ENCODE measurements around the gene MAPKAPK5.

MAPKAPK5 gene

GRCh38 chr12:111886662-111887545, 44.9 kb downstream of the MAPKAPK5 start:
- H3K4me3 ChIP-seq (ENCODE audit: low read length) = no peak overlapping the region
- no peak for TF ChIP-seq ZNF274 (IDR thresholded peaks at IDR 0.05; ENCODE audit: low read depth, low read length)

- no peak for TF ChIP-seq ZNF274 (IDR thresholded peaks at IDR 0.05; ENCODE audit: low read depth, low read length)
- no peak overlapping the region for H3K4me3 ChIP-seq (ENCODE audit: low read length)
Measured at GRCh38 chr12:111887926-111888745, 46.1 kb downstream of the MAPKAPK5 start.

GRCh38 chr12:111893287-111893686, 51.3 kb downstream of the MAPKAPK5 start:
- H3K4me3 ChIP-seq (ENCODE audit: low read length) = no peak overlapping the region
- no peak for TF ChIP-seq ZNF274 (IDR thresholded peaks at IDR 0.05; ENCODE audit: low read depth, low read length)

GRCh38 chr12:111894556-111894955, 52.5 kb downstream of the MAPKAPK5 start:
- H3K4me3 ChIP-seq (ENCODE audit: low read length) = no peak overlapping the region
- TF ChIP-seq ZNF274 (IDR thresholded peaks at IDR 0.05; ENCODE audit: low read depth, low read length) = no peak

- TF ChIP-seq ZNF274 (IDR thresholded peaks at IDR 0.05; ENCODE audit: low read depth, low read length) = no peak
- no peak overlapping the region for H3K4me3 ChIP-seq (ENCODE audit: low read length)
Measured at GRCh38 chr12:111901182-111901581, 59.2 kb downstream of the MAPKAPK5 start.

- TF ChIP-seq ZNF274 (IDR thresholded peaks at IDR 0.05; ENCODE audit: low read depth, low read length) = no peak
- H3K4me3 ChIP-seq (ENCODE audit: low read length) = no peak overlapping the region
Measured at GRCh38 chr12:111904446-111904975, 62.5 kb downstream of the MAPKAPK5 start.

GRCh38 chr12:111905502-111905901, 63.5 kb downstream of the MAPKAPK5 start:
- no peak overlapping the region for H3K4me3 ChIP-seq (ENCODE audit: low read length)

GRCh38 chr12:111907740-111908139, 65.7 kb downstream of the MAPKAPK5 start:
- no peak overlapping the region for H3K4me3 ChIP-seq (ENCODE audit: low read length)
- no peak for TF ChIP-seq ZNF274 (IDR thresholded peaks at IDR 0.05; ENCODE audit: low read depth, low read length)

More at GRCh38 chr12:111905502-111905901, 63.5 kb downstream of the MAPKAPK5 start:
- TF ChIP-seq ZNF274 (IDR thresholded peaks at IDR 0.05; ENCODE audit: low read depth, low read length) = no peak

- TF ChIP-seq ZNF274 (IDR thresholded peaks at IDR 0.05; ENCODE audit: low read depth, low read length) = no peak
Measured at GRCh38 chr12:111925171-111925570, 83.1 kb downstream of the MAPKAPK5 start.

GRCh38 chr12:111926631-111927030, 84.6 kb downstream of the MAPKAPK5 start:
- no peak overlapping the region for H3K4me3 ChIP-seq (ENCODE audit: low read length)
- no peak for TF ChIP-seq ZNF274 (IDR thresholded peaks at IDR 0.05; ENCODE audit: low read depth, low read length)

More at GRCh38 chr12:111925171-111925570, 83.1 kb downstream of the MAPKAPK5 start:
- no peak overlapping the region for H3K4me3 ChIP-seq (ENCODE audit: low read length)

- no peak overlapping the region for H3K4me3 ChIP-seq (ENCODE audit: low read length)
- TF ChIP-seq ZNF274 (IDR thresholded peaks at IDR 0.05; ENCODE audit: low read depth, low read length) = no peak
Measured at GRCh38 chr12:111927346-111927745, 85.3 kb downstream of the MAPKAPK5 start.

- H3K4me3 ChIP-seq (ENCODE audit: low read length) = no peak overlapping the region
- no peak for TF ChIP-seq ZNF274 (IDR thresholded peaks at IDR 0.05; ENCODE audit: low read depth, low read length)
Measured at GRCh38 chr12:111932241-111932640, 90.2 kb downstream of the MAPKAPK5 start.

GRCh38 chr12:111936869-111937268, 94.8 kb downstream of the MAPKAPK5 start:
- TF ChIP-seq ZNF274 (IDR thresholded peaks at IDR 0.05; ENCODE audit: low read depth, low read length) = no peak
- no peak overlapping the region for H3K4me3 ChIP-seq (ENCODE audit: low read length)

- no peak overlapping the region for H3K4me3 ChIP-seq (ENCODE audit: low read length)
- no peak for TF ChIP-seq ZNF274 (IDR thresholded peaks at IDR 0.05; ENCODE audit: low read depth, low read length)
Measured at GRCh38 chr12:111937429-111937828, 95.4 kb downstream of the MAPKAPK5 start.

Data from GM08714 (cell line).